Testis (tissue), 2 donors: Measurements from ENCODE around the gene SMCR8.

ENCODE experiments used
- CTCF ChIP-seq, 3 experiments: fragments of 450-650 bp in 2 of 3; fragments of 200-600 bp in 1 of 3; sonication (generic) in 1 of 3; IDR thresholded peaks; one replicate each; pipeline ENCODE4 v1.5.1; 2016 to 2019; ENCODE audit warnings: antibody characterized with exemption in 3 of 3, mild to moderate bottlenecking in 2 of 3, moderate library complexity in 1 of 3
- POLR2A ChIP-seq: fragments of 450-650 bp; IDR thresholded peaks from one replicate; pipeline ENCODE4 v1.6.1; 2017; ENCODE audit warnings: antibody characterized with exemption, mild to moderate bottlenecking, moderate library complexity

- TF ChIP-seq POLR2A (no peak), CTCF (IDR thresholded peaks at IDR 0.05) (no peak)
These were observed 17.9 kb downstream of the SMCR8 start for GRCh38 chr17:18332909-18333489.
